SU-DHL-6 (cell line): ENCODE data around the gene GSTM4.
"Not testable (repeated sequence)": the region's sequence is repeated elsewhere in the genome, so short reads cannot be mapped to it uniquely, and the experiment has no call there.

Source experiments
- EZH2phosphoT487 ChIP-seq: fragments of 200-600 bp; sonication (generic), shearing (Covaris generic); conservative IDR thresholded peaks from 2 replicates; pipeline ENCODE4 v1.6.1; 2018; ENCODE audit warnings: mild to moderate bottlenecking, antibody characterized with exemption, low read length, moderate library complexity, mixed read lengths
- TF ChIP-seq, protein P1 (sequence below): fragments of 200-600 bp; sonication (generic); IDR thresholded peaks from one replicate; pipeline ENCODE4 v1.5.1; 2017; ENCODE audit warnings: antibody characterized with exemption, mild to moderate bottlenecking, low read length, moderate library complexity; ENCODE audit not compliant: insufficient read depth, poor library complexity, severe bottlenecking

DNA sequence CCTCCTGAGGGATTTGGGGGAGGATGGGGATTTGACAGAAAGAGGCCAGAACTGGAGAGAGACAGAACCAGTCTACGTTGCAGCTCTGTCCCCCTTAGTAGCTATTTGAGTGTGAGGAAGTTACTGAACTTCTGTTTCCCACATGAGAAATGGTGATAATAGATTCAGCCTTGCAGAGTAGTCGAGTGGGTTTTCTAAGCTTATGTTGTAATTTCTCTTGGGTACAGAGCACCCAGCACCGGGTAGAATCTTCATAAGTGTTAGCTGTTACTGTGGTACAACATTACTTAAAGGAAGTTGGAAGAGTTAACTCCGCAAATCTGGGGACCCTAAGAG lies 4.8 kb downstream of the GSTM4 start:
- TF ChIP-seq, protein P1, sequence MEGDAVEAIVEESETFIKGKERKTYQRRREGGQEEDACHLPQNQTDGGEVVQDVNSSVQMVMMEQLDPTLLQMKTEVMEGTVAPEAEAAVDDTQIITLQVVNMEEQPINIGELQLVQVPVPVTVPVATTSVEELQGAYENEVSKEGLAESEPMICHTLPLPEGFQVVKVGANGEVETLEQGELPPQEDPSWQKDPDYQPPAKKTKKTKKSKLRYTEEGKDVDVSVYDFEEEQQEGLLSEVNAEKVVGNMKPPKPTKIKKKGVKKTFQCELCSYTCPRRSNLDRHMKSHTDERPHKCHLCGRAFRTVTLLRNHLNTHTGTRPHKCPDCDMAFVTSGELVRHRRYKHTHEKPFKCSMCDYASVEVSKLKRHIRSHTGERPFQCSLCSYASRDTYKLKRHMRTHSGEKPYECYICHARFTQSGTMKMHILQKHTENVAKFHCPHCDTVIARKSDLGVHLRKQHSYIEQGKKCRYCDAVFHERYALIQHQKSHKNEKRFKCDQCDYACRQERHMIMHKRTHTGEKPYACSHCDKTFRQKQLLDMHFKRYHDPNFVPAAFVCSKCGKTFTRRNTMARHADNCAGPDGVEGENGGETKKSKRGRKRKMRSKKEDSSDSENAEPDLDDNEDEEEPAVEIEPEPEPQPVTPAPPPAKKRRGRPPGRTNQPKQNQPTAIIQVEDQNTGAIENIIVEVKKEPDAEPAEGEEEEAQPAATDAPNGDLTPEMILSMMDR: not testable (repeated sequence)
- not testable (repeated sequence) for TF ChIP-seq EZH2phosphoT487
